GM12878 (cell line): ENCODE results near the gene HNRNPA2B1. TPM values are rescaled to one million over a fixed set of nuclear protein-coding genes. Genes with fewer than 3 reads are reported as not detected.

Experiments used
- ATAC-seq: fragments of 200-7000 bp; cut with Tn5 transposase; 3 replicates; pipeline ENCODE4 v1.9.1; 2020; ENCODE audit warnings: mild to moderate bottlenecking, moderate library complexity
- BruUV-seq: library from RNA; stranded (reverse); fragments of 400-500 nt; replicated peaks from 2 replicates; lab custom pipeline; 2021; lab: Mats Ljungman, UMichigan
- CTCF ChIA-PET: fragments of 300-600 bp; sonication (Branson Sonifier 250); formaldehyde crosslinking; extraction: SDS; loops from one replicate; lab custom pipeline; 2021; ENCODE audit warnings: inconsistent platforms; lab: Yijun Ruan, JAX
- POLR2A ChIA-PET: fragments of 350-600 bp; formaldehyde crosslinking; extraction: SDS; loops from one replicate; lab custom pipeline; 2021; ENCODE audit warnings: inconsistent platforms; lab: Charles Lee
- RAD21 ChIA-PET: fragments of 300-600 bp; sonication (Branson Sonifier 250); formaldehyde crosslinking; loops from one replicate; lab custom pipeline; 2023; ENCODE audit warnings: antibody characterized with exemption; ENCODE audit not compliant: unreplicated experiment; lab: Charles Lee
- SMC1A ChIA-PET: fragments of 300-600 bp; sonication (Branson Sonifier 250); formaldehyde crosslinking; loops from one replicate; lab custom pipeline; 2023; ENCODE audit not compliant: unreplicated experiment, uncharacterized antibody; lab: Charles Lee
- DNase-seq: peaks from one replicate; pipeline ENCODE4 v3.0.0-alpha.2; 2011; ENCODE audit warnings: low read depth, low spot score
- FAIRE-seq: peaks from 3 replicates; lab custom pipeline; 2011; peaks lifted over from hg19 to GRCh38; lab: Jason Lieb, UNC
- H2AFZ ChIP-seq: 2 replicates; pipeline ENCODE4 v1.6.0; 2011; ENCODE audit warnings: low read depth, low read length, control low read depth; ENCODE audit not compliant: control insufficient read depth
- H3K27ac ChIP-seq: 2 replicates; pipeline ENCODE4 v1.5.1; 2011; ENCODE audit warnings: control low read depth; ENCODE audit not compliant: control insufficient read depth, insufficient read depth
- H3K27me3 ChIP-seq, 2 experiments: replicated peaks in 1 of 2; 2 replicates each; pipeline versions ENCODE4 v1.6.0 to v1.6.1; 2011; ENCODE audit warnings: low read length in 1 of 2; ENCODE audit not compliant: control insufficient read depth in 2 of 2, insufficient read depth in 2 of 2
- H3K36me3 ChIP-seq, 2 experiments: 2 replicates each; pipeline ENCODE4 v1.5.1; 2011; ENCODE audit warnings: low read length in 1 of 2; ENCODE audit not compliant: control insufficient read depth in 2 of 2, insufficient read depth in 2 of 2
- H3K4me1 ChIP-seq: 2 replicates; pipeline ENCODE4 v1.6.1; 2011; ENCODE audit warnings: mild to moderate bottlenecking, low read length, moderate library complexity, mixed read lengths; ENCODE audit not compliant: control insufficient read depth, insufficient read depth
- H3K4me2 ChIP-seq: 2 replicates; pipeline ENCODE4 v1.6.0; 2011; ENCODE audit warnings: control low read depth; ENCODE audit not compliant: control insufficient read depth, insufficient read depth
- H3K4me3 ChIP-seq: fragments of 200-600 bp; sonication (generic); 2 replicates; pipeline ENCODE4 v1.5.1; 2016
- H3K79me2 ChIP-seq: 2 replicates; pipeline ENCODE4 v1.6.0; 2011; ENCODE audit warnings: low read length; ENCODE audit not compliant: control insufficient read depth, insufficient read depth
- H3K9ac ChIP-seq: 2 replicates; pipeline ENCODE4 v1.8.0; 2011; ENCODE audit warnings: low read length, control low read depth, mixed read lengths; ENCODE audit not compliant: control insufficient read depth, insufficient read depth
- H3K9me3 ChIP-seq: replicated peaks from 3 replicates; pipeline ENCODE4 v1.5.1; 2011; ENCODE audit warnings: mild to moderate bottlenecking, low read length; ENCODE audit not compliant: control insufficient read depth, insufficient read depth
- H4K20me1 ChIP-seq: 2 replicates; pipeline ENCODE4 v1.6.0; 2011; ENCODE audit not compliant: control insufficient read depth, insufficient read depth
- ATF7 ChIP-seq: fragments of 450-650 bp; IDR thresholded peaks from 2 replicates; pipeline ENCODE4 v1.6.1; 2016; ENCODE audit warnings: low read depth, mild to moderate bottlenecking
- BACH1 ChIP-seq: fragments of 450-650 bp; IDR thresholded peaks from 2 replicates; pipeline ENCODE4 v1.6.1; 2017; ENCODE audit warnings: mild to moderate bottlenecking, borderline replicate concordance
- BCL11A ChIP-seq: IDR thresholded peaks from 2 replicates; pipeline ENCODE4 v1.6.1; 2011; ENCODE audit warnings: low read depth, low read length
- CHD1 ChIP-seq: IDR thresholded peaks from 2 replicates; pipeline ENCODE4 v1.6.1; 2012; ENCODE audit warnings: low read depth, low read length, improper control_type of control experiment
- EP300 ChIP-seq, 2 experiments: fragments of 150-350 bp in 1 of 2; IDR thresholded peaks; 2 replicates each; pipeline ENCODE4 v1.6.1; 2011 to 2012; ENCODE audit warnings: low read depth in 2 of 2, low read length in 2 of 2, borderline replicate concordance in 1 of 2, improper control_type of control experiment in 1 of 2, inconsistent platforms in 1 of 2; ENCODE audit not compliant: control insufficient read depth in 1 of 2
- IRF5 ChIP-seq: fragments of 450-650 bp; IDR thresholded peaks from 2 replicates; pipeline ENCODE4 v1.6.1; 2017; ENCODE audit warnings: borderline replicate concordance
- JUNB ChIP-seq: IDR thresholded peaks from 2 replicates; pipeline ENCODE4 v1.6.1; 2016; ENCODE audit warnings: antibody characterized with exemption, mild to moderate bottlenecking
- MEF2B ChIP-seq: fragments of 450-650 bp; IDR thresholded peaks from 2 replicates; pipeline ENCODE4 v1.6.1; 2018; ENCODE audit warnings: mild to moderate bottlenecking, moderate library complexity; ENCODE audit not compliant: partially characterized antibody, poor library complexity, severe bottlenecking
- MYB ChIP-seq: fragments of 150-350 bp; IDR thresholded peaks from 2 replicates; pipeline ENCODE4 v1.6.1; 2014; ENCODE audit warnings: mild to moderate bottlenecking, low read depth, low read length, borderline replicate concordance
- NFYA ChIP-seq: IDR thresholded peaks from 2 replicates; pipeline ENCODE4 v1.6.1; 2011; ENCODE audit warnings: low read depth, mild to moderate bottlenecking, low read length, improper control_type of control experiment, borderline replicate concordance
- RB1 ChIP-seq: fragments of 450-650 bp; formaldehyde crosslinking; IDR thresholded peaks from 2 replicates; pipeline ENCODE4 v1.6.1; 2017; ENCODE audit warnings: mild to moderate bottlenecking, borderline replicate concordance
- SKIL ChIP-seq: fragments of 450-650 bp; IDR thresholded peaks from 2 replicates; pipeline ENCODE4 v1.6.1; 2017; ENCODE audit warnings: mild to moderate bottlenecking, low read depth, inconsistent platforms; ENCODE audit not compliant: poor library complexity, severe bottlenecking
- SPI1 ChIP-seq: IDR thresholded peaks from 2 replicates; pipeline ENCODE4 v1.6.1; 2011; ENCODE audit warnings: low read depth, mild to moderate bottlenecking, low read length, moderate library complexity, borderline replicate concordance; ENCODE audit not compliant: insufficient read depth
- SREBF1 ChIP-seq: IDR thresholded peaks from 2 replicates; pipeline ENCODE4 v1.6.1; 2012; ENCODE audit warnings: mild to moderate bottlenecking, low read length
- SRF ChIP-seq, 2 experiments: IDR thresholded peaks; 2 replicates each; pipeline ENCODE4 v1.6.1; 2011; ENCODE audit warnings: low read depth in 2 of 2, low read length in 2 of 2, mild to moderate bottlenecking in 1 of 2, moderate library complexity in 1 of 2
- TAF1 ChIP-seq: IDR thresholded peaks from 2 replicates; pipeline ENCODE4 v1.6.1; 2011; ENCODE audit warnings: mild to moderate bottlenecking, low read depth, low read length, borderline replicate concordance
- WRNIP1 ChIP-seq: IDR thresholded peaks from 2 replicates; pipeline ENCODE4 v1.6.1; 2011; ENCODE audit warnings: low read depth, low read length, improper control_type of control experiment, borderline replicate concordance
- ZNF207 ChIP-seq: fragments of 450-650 bp; IDR thresholded peaks from 2 replicates; pipeline ENCODE4 v1.6.1; 2014; ENCODE audit warnings: antibody characterized with exemption, mild to moderate bottlenecking, borderline replicate concordance
- ZNF217 ChIP-seq: fragments of 450-650 bp; IDR thresholded peaks from 2 replicates; pipeline ENCODE4 v1.6.1; 2017; ENCODE audit warnings: antibody characterized with exemption, mild to moderate bottlenecking
- WGBS: methylation state at CpG from one replicate; pipeline ENCODE4 v1.1.6; 2016; ENCODE audit warnings: low lambda C conversion rate; ENCODE audit not compliant: insufficient replicate concordance, insufficient coverage; ENCODE audit errors: missing lambda C conversion rate; 5-methylcytosine and 5-hydroxymethylcytosine counted together
- in situ Hi-C: fragments of 300-500 bp; cut with MboI; formaldehyde crosslinking; loops from 9 replicates; pipeline ENCODE4 v1.14.3; 2018; ENCODE audit warnings: mixed read lengths
- intact Hi-C: fragments of 100-400 bp; cut with micrococcal nuclease; formaldehyde crosslinking; loops from one replicate; pipeline ENCODE4 v1.14.2; 2022; ENCODE audit not compliant: unreplicated experiment
- polyA plus RNA-seq, 11 experiments: library from polyadenylated mRNA; depleted of rRNA in 4 of 11; unstranded in 6 of 11; stranded (reverse) in 5 of 11; fragments of >200 nt; fragmentation: Nextera tagmentation in 4 of 11; fragmentation: Illumina TruSeq in 1 of 11; extraction: Ambion mirVana in 4 of 11; extraction: Trizol in 1 of 11; gene quantifications; 1 replicate in 1 of 11; 2 replicates in 10 of 11; pipeline versions ENCODE4 v1.2.1 to v1.2.3, GENCODE V29; 2011 to 2016; ENCODE audit warnings: inconsistent platforms in 2 of 11, missing spikeins in 2 of 11, low read depth in 1 of 11
- total RNA-seq, 4 experiments: library from RNA; depleted of rRNA in 3 of 4; stranded (reverse); fragments of >200 nt in 3 of 4; fragmentation: Illumina TruSeq in 1 of 4; extraction: Trizol in 1 of 4; gene quantifications; 2 replicates each; pipeline versions ENCODE4 v1.2.1 to v1.2.3, GENCODE V29; 2013 to 2021

HNRNPA2B1 gene
- total and polyA plus RNA-seq, 10 of the 15 experiments (the other 5 are each of a cell fraction or from before 2014, with no cell fraction given): 295 to 1,396 (median 932) TPM

GRCh38 chr7:26202019-26202990, 1.8 kb upstream of the HNRNPA2B1 start:
- Histone ChIP-seq H3K4me2 (peak overlapping the region; percentile 79), H3K4me1 (no peaks in the 10 kb centered on the region), H3K9me3 (no peaks in the 10 kb centered on the region; the same call in 2 of the 3 replicates), H3K9ac (peak overlapping the region; percentile 98), H3K27ac (peak overlapping the region; percentile 96), H3K79me2 (peaks cover 90% of the 10 kb centered on the region), H4K20me1 (no peaks in the 10 kb centered on the region), H3K27me3 (no peaks in the 10 kb centered on the region), H3K4me3 (peak overlapping the region; percentile 87), H2AFZ (peak overlapping the region; percentile 16; the same call in 1 of the 2 replicates), H3K36me3 (peaks cover 0 to 11% of the 10 kb centered on the region in 2 experiments)
- ATAC-seq (peak; percentile 3; the same call in 2 of the 3 replicates), DNase-seq (no peak), FAIRE-seq (no peak)
- BruUV-seq: TSS peak; percentile 62
- ChIA-PET SMC1A (interaction anchor here (0.8 to 2.1 kb wide), 9 partner anchors 11 to 235 kb away, joined by 3 to 7 read pairs (median 3); partner anchors contain the start of gene SNX10), RAD21 (interaction anchor here (0.6 to 12.7 kb wide), 16 partner anchors 8 to 310 kb away, joined by 3 to 164 read pairs (median 5); partner anchors contain the start of genes NFE2L3 and SNX10), POLR2A (interaction anchor here (0.5 to 12.7 kb wide), 14 partner anchors 9 to 146 kb away, joined by 3 to 206 read pairs (median 4); partner anchors contain the start of gene NFE2L3), CTCF (interaction anchor here (1.0 to 13.1 kb wide), 5 partner anchors 9 to 330 kb away, joined by 3 to 203 read pairs (median 7); no protein-coding TSS in a partner anchor)
- in situ Hi-C loops: loop anchor here (5.0 kb wide), 1 partner anchor 90 kb away; the partner anchor contains the start of gene SNX10
- WGBS: under 1% methylated on average over 52 of the region's 68 CpGs
- intact Hi-C loops: loop anchor here (10.0 kb wide), 1 partner anchor 462 kb away; no protein-coding TSS in a partner anchor
- TF ChIP-seq WRNIP1: no peak
- no peak for TF ChIP-seq ATF7
- no peak for TF ChIP-seq ZNF207
- TF ChIP-seq SREBF1: no peak
- TF ChIP-seq IRF5: no peak
- peak; percentile 78; the same call in 1 of the 2 replicates for TF ChIP-seq BACH1
- TF ChIP-seq RB1: no peak
- no peak for TF ChIP-seq SKIL
- peak; percentile 7; the same call in 1 of the 2 replicates for TF ChIP-seq TAF1
- no peak for TF ChIP-seq SPI1
- no peak for TF ChIP-seq CHD1
- TF ChIP-seq ZNF217: no peak
- no peak for TF ChIP-seq EP300 (IDR thresholded peaks at IDR 0.05; ENCODE audit: borderline replicate concordance in 1 of 2, control insufficient read depth in 1 of 2, low read depth in 2 of 2, low read length in 2 of 2)
- no peak for TF ChIP-seq NFYA
- TF ChIP-seq SRF (IDR thresholded peaks at IDR 0.05; ENCODE audit: low read depth in 2 of 2, low read length in 2 of 2): no peak
- no peak for TF ChIP-seq MEF2B
- no peak for TF ChIP-seq JUNB
- no peak for TF ChIP-seq MYB
- TF ChIP-seq BCL11A: no peak
